ENCODE measurements around the gene ADA. TPM values are rescaled to one million over a fixed set of nuclear protein-coding genes. Genes with fewer than 3 reads are reported as not detected.
A peak's percentile ranks its signal among the peaks of the same experiment; 100 is the strongest.

ADA gene
- total and polyA plus RNA-seq, 2 of the 13 experiments (the other 11 are each of a cell fraction or from before 2014, with no cell fraction given), result 2.5 to 11.3 TPM

DNA sequence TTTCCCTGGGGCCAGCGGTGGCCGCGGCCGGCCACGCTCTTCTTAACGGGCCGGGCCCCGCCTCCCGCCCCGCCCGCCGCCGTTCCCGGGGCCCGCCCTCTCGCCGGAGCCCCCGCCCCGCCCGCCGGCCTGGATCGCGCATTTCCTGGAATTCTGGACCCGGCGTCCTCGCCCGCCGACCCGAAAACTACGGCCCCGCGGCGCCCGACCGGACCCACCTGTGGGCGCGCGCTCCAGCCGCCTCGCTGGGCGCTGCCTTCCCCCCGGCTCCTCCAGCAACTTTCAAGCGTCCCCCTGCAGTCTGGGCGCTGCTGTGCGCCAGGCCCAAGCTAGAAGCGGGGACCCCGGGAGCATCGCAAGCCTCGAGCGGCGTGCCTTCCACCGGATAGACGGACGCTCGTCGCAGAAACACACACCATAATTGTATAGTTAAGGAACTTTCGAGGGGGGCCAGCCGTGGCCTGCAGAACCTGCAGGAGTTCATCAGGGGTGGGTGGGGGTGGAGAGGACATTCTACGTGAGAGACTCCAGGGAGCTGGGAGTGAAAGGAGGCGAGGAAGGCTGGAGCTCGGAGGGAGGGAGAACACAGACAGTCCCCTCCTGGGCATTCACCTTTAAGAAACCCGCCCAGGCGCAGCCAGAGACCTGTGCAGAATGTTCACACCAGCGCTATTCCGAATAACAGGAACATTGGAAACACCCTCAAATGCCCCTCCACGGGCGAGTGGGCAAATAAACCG lies at the start of gene ADA (continued):
- TF ChIP-seq, protein P1, sequence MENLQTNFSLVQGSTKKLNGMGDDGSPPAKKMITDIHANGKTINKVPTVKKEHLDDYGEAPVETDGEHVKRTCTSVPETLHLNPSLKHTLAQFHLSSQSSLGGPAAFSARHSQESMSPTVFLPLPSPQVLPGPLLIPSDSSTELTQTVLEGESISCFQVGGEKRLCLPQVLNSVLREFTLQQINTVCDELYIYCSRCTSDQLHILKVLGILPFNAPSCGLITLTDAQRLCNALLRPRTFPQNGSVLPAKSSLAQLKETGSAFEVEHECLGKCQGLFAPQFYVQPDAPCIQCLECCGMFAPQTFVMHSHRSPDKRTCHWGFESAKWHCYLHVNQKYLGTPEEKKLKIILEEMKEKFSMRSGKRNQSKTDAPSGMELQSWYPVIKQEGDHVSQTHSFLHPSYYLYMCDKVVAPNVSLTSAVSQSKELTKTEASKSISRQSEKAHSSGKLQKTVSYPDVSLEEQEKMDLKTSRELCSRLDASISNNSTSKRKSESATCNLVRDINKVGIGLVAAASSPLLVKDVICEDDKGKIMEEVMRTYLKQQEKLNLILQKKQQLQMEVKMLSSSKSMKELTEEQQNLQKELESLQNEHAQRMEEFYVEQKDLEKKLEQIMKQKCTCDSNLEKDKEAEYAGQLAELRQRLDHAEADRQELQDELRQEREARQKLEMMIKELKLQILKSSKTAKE (CRISPR knock-in tag; IDR thresholded peaks at IDR 0.05; ENCODE audit: borderline replicate concordance), result no peak
- TF ChIP-seq ZFP62 (CRISPR knock-in tag; IDR thresholded peaks at IDR 0.05), result no peak
- TF ChIP-seq HDAC6 (IDR thresholded peaks at IDR 0.05; ENCODE audit: low read depth, low read length), result no peak
- TF ChIP-seq, protein P2, sequence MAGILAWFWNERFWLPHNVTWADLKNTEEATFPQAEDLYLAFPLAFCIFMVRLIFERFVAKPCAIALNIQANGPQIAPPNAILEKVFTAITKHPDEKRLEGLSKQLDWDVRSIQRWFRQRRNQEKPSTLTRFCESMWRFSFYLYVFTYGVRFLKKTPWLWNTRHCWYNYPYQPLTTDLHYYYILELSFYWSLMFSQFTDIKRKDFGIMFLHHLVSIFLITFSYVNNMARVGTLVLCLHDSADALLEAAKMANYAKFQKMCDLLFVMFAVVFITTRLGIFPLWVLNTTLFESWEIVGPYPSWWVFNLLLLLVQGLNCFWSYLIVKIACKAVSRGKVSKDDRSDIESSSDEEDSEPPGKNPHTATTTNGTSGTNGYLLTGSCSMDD (CRISPR knock-in tag; IDR thresholded peaks at IDR 0.05), result no peak
- TF ChIP-seq RFXAP (CRISPR knock-in tag; IDR thresholded peaks at IDR 0.05; ENCODE audit: borderline replicate concordance), result no peak
- 0 out of 2 replicates have a peak, but pooled peaks have one; percentile 2 for TF ChIP-seq FLYWCH1 (CRISPR knock-in tag; IDR thresholded peaks at IDR 0.05)
- TF ChIP-seq ZNF317 (CRISPR knock-in tag; IDR thresholded peaks at IDR 0.05), result no peak
- 0 out of 2 replicates have a peak, but pooled peaks have one; percentile 6 for TF ChIP-seq SOX5 (CRISPR knock-in tag; IDR thresholded peaks at IDR 0.05; ENCODE audit: borderline replicate concordance)
- no peak for TF ChIP-seq RAD51 (IDR thresholded peaks at IDR 0.05; ENCODE audit: borderline replicate concordance)
- no peak for TF ChIP-seq ZNF878 (CRISPR knock-in tag; IDR thresholded peaks at IDR 0.05)
- no peak for TF ChIP-seq BRCA1 (CRISPR knock-in tag; IDR thresholded peaks at IDR 0.05)
- TF ChIP-seq THAP11 (CRISPR knock-in tag; IDR thresholded peaks at IDR 0.05), result 0 out of 2 replicates have a peak, but pooled peaks have one; percentile 25
- peak; percentile 44; the same call in 1 of the 2 replicates for TF ChIP-seq ZNF510 (CRISPR knock-in tag; IDR thresholded peaks at IDR 0.05; ENCODE audit: low read depth)
- TF ChIP-seq PTBP1 (IDR thresholded peaks at IDR 0.05; ENCODE audit: low read depth, low read length, poor library complexity, severe bottlenecking), result no peak
- no peak for TF ChIP-seq ZNF652 (CRISPR knock-in tag; IDR thresholded peaks at IDR 0.05; ENCODE audit: borderline replicate concordance, low read depth)
- TF ChIP-seq ZNF230 (CRISPR knock-in tag; IDR thresholded peaks at IDR 0.05), result peak; percentile 62; the same call in 1 of the 2 replicates
- TF ChIP-seq FOXA1 (IDR thresholded peaks at IDR 0.05), result no peak
- no peak for TF ChIP-seq FOXA1 (CRISPR knock-in tag; IDR thresholded peaks at IDR 0.05)
- TF ChIP-seq TRIM24 (CRISPR knock-in tag; IDR thresholded peaks at IDR 0.05), result no peak
- TF ChIP-seq ZMYM2 (CRISPR knock-in tag; IDR thresholded peaks at IDR 0.05), result 0 out of 2 replicates have a peak, but pooled peaks have one; percentile 22
- TF ChIP-seq ZNF761 (CRISPR knock-in tag; conservative IDR thresholded peaks at IDR 0.05), result 0 out of 2 replicates have a peak, but pooled peaks have one; percentile 33
- TF ChIP-seq, protein P3, sequence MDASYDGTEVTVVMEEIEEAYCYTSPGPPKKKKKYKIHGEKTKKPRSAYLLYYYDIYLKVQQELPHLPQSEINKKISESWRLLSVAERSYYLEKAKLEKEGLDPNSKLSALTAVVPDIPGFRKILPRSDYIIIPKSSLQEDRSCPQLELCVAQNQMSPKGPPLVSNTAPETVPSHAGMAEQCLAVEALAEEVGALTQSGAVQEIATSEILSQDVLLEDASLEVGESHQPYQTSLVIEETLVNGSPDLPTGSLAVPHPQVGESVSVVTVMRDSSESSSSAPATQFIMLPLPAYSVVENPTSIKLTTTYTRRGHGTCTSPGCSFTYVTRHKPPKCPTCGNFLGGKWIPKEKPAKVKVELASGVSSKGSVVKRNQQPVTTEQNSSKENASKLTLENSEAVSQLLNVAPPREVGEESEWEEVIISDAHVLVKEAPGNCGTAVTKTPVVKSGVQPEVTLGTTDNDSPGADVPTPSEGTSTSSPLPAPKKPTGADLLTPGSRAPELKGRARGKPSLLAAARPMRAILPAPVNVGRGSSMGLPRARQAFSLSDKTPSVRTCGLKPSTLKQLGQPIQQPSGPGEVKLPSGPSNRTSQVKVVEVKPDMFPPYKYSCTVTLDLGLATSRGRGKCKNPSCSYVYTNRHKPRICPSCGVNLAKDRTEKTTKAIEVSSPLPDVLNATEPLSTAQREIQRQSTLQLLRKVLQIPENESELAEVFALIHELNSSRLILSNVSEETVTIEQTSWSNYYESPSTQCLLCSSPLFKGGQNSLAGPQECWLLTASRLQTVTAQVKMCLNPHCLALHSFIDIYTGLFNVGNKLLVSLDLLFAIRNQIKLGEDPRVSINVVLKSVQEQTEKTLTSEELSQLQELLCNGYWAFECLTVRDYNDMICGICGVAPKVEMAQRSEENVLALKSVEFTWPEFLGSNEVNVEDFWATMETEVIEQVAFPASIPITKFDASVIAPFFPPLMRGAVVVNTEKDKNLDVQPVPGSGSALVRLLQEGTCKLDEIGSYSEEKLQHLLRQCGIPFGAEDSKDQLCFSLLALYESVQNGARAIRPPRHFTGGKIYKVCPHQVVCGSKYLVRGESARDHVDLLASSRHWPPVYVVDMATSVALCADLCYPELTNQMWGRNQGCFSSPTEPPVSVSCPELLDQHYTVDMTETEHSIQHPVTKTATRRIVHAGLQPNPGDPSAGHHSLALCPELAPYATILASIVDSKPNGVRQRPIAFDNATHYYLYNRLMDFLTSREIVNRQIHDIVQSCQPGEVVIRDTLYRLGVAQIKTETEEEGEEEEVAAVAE (CRISPR knock-in tag; IDR thresholded peaks at IDR 0.05; ENCODE audit: borderline replicate concordance), result no peak
- no peak for TF ChIP-seq NFE2 (CRISPR knock-in tag; IDR thresholded peaks at IDR 0.05)
- peak; percentile 74 for TF ChIP-seq ZFX (CRISPR knock-in tag; IDR thresholded peaks at IDR 0.05; ENCODE audit: low read depth)

Data from HepG2 (cell line).